OCI-LY1 (cell line): Measurements from ENCODE around the gene B3GNT9.

Experiments
- H2AFZ ChIP-seq: fragments of 200-600 bp; sonication (generic), shearing (Covaris generic); 2 replicates; pipeline ENCODE4 v1.6.0; 2014; ENCODE audit warnings: antibody characterized with exemption, mild to moderate bottlenecking, low read length
- H3F3A ChIP-seq: fragments of 200-600 bp; sonication (generic), shearing (Covaris generic); 2 replicates; pipeline ENCODE4 v1.6.0; 2014; ENCODE audit warnings: mild to moderate bottlenecking, antibody characterized with exemption, low read length, moderate library complexity; ENCODE audit not compliant: insufficient read depth
- H3K27ac ChIP-seq: fragments of 200-600 bp; sonication (generic); 2 replicates; pipeline ENCODE4 v1.5.1; 2014; ENCODE audit warnings: low read length, mixed run types, mild to moderate bottlenecking, low read depth; ENCODE audit not compliant: poor library complexity, severe bottlenecking
- H3K27me3 ChIP-seq: fragments of 200-600 bp; sonication (generic); 2 replicates; pipeline ENCODE4 v1.6.0; 2014; ENCODE audit warnings: antibody characterized with exemption, mild to moderate bottlenecking, low read length, moderate library complexity; ENCODE audit not compliant: insufficient read depth
- H3K36me3 ChIP-seq: fragments of 200-600 bp; sonication (generic); 2 replicates; pipeline ENCODE4 v1.6.1; 2014; ENCODE audit warnings: mild to moderate bottlenecking, antibody characterized with exemption, low read length, moderate library complexity, mixed read lengths; ENCODE audit not compliant: insufficient read depth
- H3K4me1 ChIP-seq: fragments of 200-600 bp; sonication (generic); 2 replicates; pipeline ENCODE4 v1.5.1; 2014; ENCODE audit warnings: mild to moderate bottlenecking, low read length, moderate library complexity; ENCODE audit not compliant: insufficient read depth, severe bottlenecking
- H3K4me2 ChIP-seq: fragments of 200-600 bp; sonication (generic), shearing (Covaris generic); 2 replicates; pipeline ENCODE4 v1.6.1; 2014; ENCODE audit warnings: low read length
- H3K4me3 ChIP-seq: fragments of 200-600 bp; sonication (generic); 2 replicates; pipeline ENCODE4 v1.5.1; 2014; ENCODE audit warnings: low read length, low read depth, mild to moderate bottlenecking, mixed read lengths; ENCODE audit not compliant: poor library complexity, severe bottlenecking
- H3K79me2 ChIP-seq: fragments of 200-600 bp; shearing (Covaris generic); 2 replicates; pipeline ENCODE4 v1.6.1; 2016; ENCODE audit warnings: mixed run types, low read length, mixed read lengths; ENCODE audit not compliant: insufficient read depth
- H3K9ac ChIP-seq: fragments of 200-600 bp; sonication (generic), shearing (Covaris generic); 2 replicates; pipeline ENCODE4 v1.6.1; 2014; ENCODE audit warnings: mild to moderate bottlenecking, low read length, mixed read lengths
- H3K9me2 ChIP-seq: fragments of 200-600 bp; sonication (generic), shearing (Covaris generic); 2 replicates; pipeline ENCODE4 v1.6.1; 2014; ENCODE audit warnings: low read depth, mild to moderate bottlenecking, low read length, mixed read lengths
- H3K9me3 ChIP-seq: fragments of 200-600 bp; shearing (Covaris generic); 2 replicates; pipeline ENCODE4 v1.6.1; 2014; ENCODE audit warnings: low read length, mixed read lengths
- H4K20me1 ChIP-seq: fragments of 200-600 bp; sonication (generic), shearing (Covaris generic); 2 replicates; pipeline ENCODE4 v1.6.0; 2016; ENCODE audit warnings: mild to moderate bottlenecking, low read length; ENCODE audit not compliant: insufficient read depth
- EZH2 ChIP-seq: fragments of 200-600 bp; sonication (generic), shearing (Covaris generic); IDR thresholded peaks from 2 replicates; pipeline ENCODE4 v1.8.0; 2017; ENCODE audit warnings: borderline replicate concordance, mixed run types, mild to moderate bottlenecking, antibody characterized with exemption, low read length, moderate library complexity, mixed read lengths
- TF ChIP-seq, protein P1 (sequence below): fragments of 200-600 bp; sonication (generic), shearing (Covaris generic); IDR thresholded peaks from 2 replicates; pipeline ENCODE4 v1.5.1; 2017; ENCODE audit warnings: mild to moderate bottlenecking, antibody characterized with exemption, low read length, moderate library complexity, mixed read lengths

The B3GNT9 gene

DNA sequence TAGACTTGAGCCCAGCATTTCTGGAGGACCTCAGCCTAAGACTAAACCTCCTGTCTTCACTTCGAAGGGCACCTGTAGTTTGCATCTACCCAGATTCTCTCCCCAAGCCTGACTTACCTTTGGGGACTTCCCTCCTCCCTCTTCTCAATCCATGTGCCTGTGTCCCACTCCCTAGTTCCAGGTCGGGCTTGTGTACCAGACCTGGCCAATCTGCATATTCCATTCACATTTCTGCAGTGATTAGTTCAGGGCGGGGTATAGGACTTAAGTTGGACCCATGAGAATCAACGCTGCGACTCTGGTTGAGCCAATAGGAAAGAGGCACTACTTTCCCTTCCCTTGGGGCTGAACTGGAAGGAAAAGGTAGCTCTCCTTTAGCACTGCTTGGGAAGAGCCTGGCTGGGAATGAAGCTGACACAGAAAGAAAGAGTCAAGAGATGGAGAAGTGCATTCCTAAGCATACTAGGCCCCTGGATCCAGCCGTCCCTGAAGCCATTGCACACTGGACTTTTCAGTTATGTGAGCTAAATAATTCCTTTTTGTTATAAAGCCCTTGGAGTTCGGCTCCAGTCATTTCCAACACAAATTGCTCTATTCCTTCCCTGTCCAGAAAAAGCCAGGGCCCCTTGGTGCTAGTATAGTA, 6.4 kb upstream of the B3GNT9 start:
- Histone ChIP-seq H3K27ac (no peak overlapping the region), H3K4me3 (no peak overlapping the region), H3K4me2 (no peak overlapping the region), H3K4me1 (peaks cover 20% of the 10 kb centered on the region), H3K79me2 (no peaks in the 10 kb centered on the region), H3K9me3 (no peaks in the 10 kb centered on the region), H3K27me3 (no peaks in the 10 kb centered on the region), H4K20me1 (no peaks in the 10 kb centered on the region), H3K36me3 (no peaks in the 10 kb centered on the region), H2AFZ (no peak overlapping the region), H3F3A (no peaks in the 10 kb centered on the region), H3K9me2 (no peaks in the 10 kb centered on the region), H3K9ac (no peak overlapping the region)
- TF ChIP-seq EZH2, result no peak
- TF ChIP-seq, protein P1, sequence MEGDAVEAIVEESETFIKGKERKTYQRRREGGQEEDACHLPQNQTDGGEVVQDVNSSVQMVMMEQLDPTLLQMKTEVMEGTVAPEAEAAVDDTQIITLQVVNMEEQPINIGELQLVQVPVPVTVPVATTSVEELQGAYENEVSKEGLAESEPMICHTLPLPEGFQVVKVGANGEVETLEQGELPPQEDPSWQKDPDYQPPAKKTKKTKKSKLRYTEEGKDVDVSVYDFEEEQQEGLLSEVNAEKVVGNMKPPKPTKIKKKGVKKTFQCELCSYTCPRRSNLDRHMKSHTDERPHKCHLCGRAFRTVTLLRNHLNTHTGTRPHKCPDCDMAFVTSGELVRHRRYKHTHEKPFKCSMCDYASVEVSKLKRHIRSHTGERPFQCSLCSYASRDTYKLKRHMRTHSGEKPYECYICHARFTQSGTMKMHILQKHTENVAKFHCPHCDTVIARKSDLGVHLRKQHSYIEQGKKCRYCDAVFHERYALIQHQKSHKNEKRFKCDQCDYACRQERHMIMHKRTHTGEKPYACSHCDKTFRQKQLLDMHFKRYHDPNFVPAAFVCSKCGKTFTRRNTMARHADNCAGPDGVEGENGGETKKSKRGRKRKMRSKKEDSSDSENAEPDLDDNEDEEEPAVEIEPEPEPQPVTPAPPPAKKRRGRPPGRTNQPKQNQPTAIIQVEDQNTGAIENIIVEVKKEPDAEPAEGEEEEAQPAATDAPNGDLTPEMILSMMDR, result no peak

GRCh38 chr16:67156143-67156844, 5.5 kb upstream of the B3GNT9 start:
- Histone ChIP-seq H3K36me3 (no peaks in the 10 kb centered on the region), H4K20me1 (no peaks in the 10 kb centered on the region), H3K9me2 (no peaks in the 10 kb centered on the region), H3K4me3 (no peak overlapping the region), H3K4me1 (peaks cover 20% of the 10 kb centered on the region), H3F3A (no peaks in the 10 kb centered on the region), H3K27me3 (no peaks in the 10 kb centered on the region), H3K79me2 (no peaks in the 10 kb centered on the region), H3K27ac (no peak overlapping the region), H3K9ac (no peak overlapping the region), H3K9me3 (no peaks in the 10 kb centered on the region), H2AFZ (no peak overlapping the region), H3K4me2 (no peak overlapping the region)
- no peak for TF ChIP-seq EZH2
- TF ChIP-seq, protein P1, result 0 out of 2 replicates have a peak, but pooled peaks have one; percentile 12

- Histone ChIP-seq H3K27ac (no peak overlapping the region), H3F3A (no peaks in the 10 kb centered on the region), H3K9me2 (no peaks in the 10 kb centered on the region), H3K79me2 (no peaks in the 10 kb centered on the region), H3K9ac (no peak overlapping the region), H3K4me2 (no peak overlapping the region; the same call in 1 of the 2 replicates), H4K20me1 (no peaks in the 10 kb centered on the region), H2AFZ (no peak overlapping the region), H3K9me3 (no peaks in the 10 kb centered on the region), H3K4me3 (no peak overlapping the region), H3K36me3 (no peaks in the 10 kb centered on the region), H3K27me3 (no peaks in the 10 kb centered on the region), H3K4me1 (peaks cover 20% of the 10 kb centered on the region)
- TF ChIP-seq EZH2, result no peak
- TF ChIP-seq, protein P1, result peak; percentile 83
Observed at GRCh38 chr16:67155295-67156142, 4.7 kb upstream of the B3GNT9 start.
